Lower leg skin (tissue), 3 donors: Measurements from ENCODE around the gene CHCHD4.

Source experiments
- POLR2A ChIP-seq, 2 donors: fragments of 450-650 bp; IDR thresholded peaks; one replicate each; pipeline ENCODE4 v1.6.1; 2016 to 2017; ENCODE audit warnings: antibody characterized with exemption in 2 of 2, mild to moderate bottlenecking in 1 of 2, moderate library complexity in 1 of 2
- TF ChIP-seq, protein P1 (sequence below), 3 donors: fragments of 450-650 bp; IDR thresholded peaks; one replicate each; pipeline ENCODE4 v1.5.1; 2016; ENCODE audit warnings: antibody characterized with exemption in 3 of 3, mild to moderate bottlenecking in 3 of 3, moderate library complexity in 2 of 3

- TF ChIP-seq POLR2A (IDR thresholded peaks at IDR 0.05), result no peak
- TF ChIP-seq, protein P1, sequence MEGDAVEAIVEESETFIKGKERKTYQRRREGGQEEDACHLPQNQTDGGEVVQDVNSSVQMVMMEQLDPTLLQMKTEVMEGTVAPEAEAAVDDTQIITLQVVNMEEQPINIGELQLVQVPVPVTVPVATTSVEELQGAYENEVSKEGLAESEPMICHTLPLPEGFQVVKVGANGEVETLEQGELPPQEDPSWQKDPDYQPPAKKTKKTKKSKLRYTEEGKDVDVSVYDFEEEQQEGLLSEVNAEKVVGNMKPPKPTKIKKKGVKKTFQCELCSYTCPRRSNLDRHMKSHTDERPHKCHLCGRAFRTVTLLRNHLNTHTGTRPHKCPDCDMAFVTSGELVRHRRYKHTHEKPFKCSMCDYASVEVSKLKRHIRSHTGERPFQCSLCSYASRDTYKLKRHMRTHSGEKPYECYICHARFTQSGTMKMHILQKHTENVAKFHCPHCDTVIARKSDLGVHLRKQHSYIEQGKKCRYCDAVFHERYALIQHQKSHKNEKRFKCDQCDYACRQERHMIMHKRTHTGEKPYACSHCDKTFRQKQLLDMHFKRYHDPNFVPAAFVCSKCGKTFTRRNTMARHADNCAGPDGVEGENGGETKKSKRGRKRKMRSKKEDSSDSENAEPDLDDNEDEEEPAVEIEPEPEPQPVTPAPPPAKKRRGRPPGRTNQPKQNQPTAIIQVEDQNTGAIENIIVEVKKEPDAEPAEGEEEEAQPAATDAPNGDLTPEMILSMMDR (IDR thresholded peaks at IDR 0.05), result no peak
Observed at GRCh38 chr3:14158370-14158769, 33.7 kb upstream of the CHCHD4 start.
